Dermis lymphatic vessel endothelial cell (primary cell): ENCODE data around the gene DUSP19. TPM values are rescaled to one million over a fixed set of nuclear protein-coding genes. Genes with fewer than 3 reads are reported as not detected.

ENCODE experiments used
- total RNA-seq: library from RNA; depleted of rRNA; stranded (reverse); fragments of >200 nt; gene quantifications from 2 replicates; pipeline ENCODE4 v1.2.1, GENCODE V29; 2014

The DUSP19 gene
- 2.5 and 4.4 TPM in 2 replicates for total RNA-seq

GRCh38 chr2:183078464-183079138, at the start of gene DUSP19:
Gene DUSP19 (plus strand): TSS chr2:183078747. CDS start chr2:183078934, 187 bp downstream.

GRCh38 chr2:183038341-183039300, 39.9 kb upstream of the DUSP19 start, which contains the start of gene NCKAP1:
Gene NCKAP1 (minus strand): TSS chr2:183038457. CDS start chr2:183038099, 358 bp downstream.

GRCh38 chr2:183124222-183124956, 45.8 kb downstream of the DUSP19 start, which contains the start of gene NUP35:
Gene NUP35 (plus strand): TSS chr2:183124443. CDS start chr2:183124458, 15 bp downstream.

Other genes starting within 250 kb of the DUSP19 start
- gene FRZB, start 212.1 kb upstream of the DUSP19 start, total RNA-seq, result 0.43 TPM in 2 replicates
- gene NCKAP1, start 40.3 kb upstream of the DUSP19 start, total RNA-seq, result 167 and 181 TPM in 2 replicates
- gene NUP35, start 45.7 kb downstream of the DUSP19 start, total RNA-seq, result 8.0 and 10.7 TPM in 2 replicates